ENCODE data around the gene SNX11.

Gene SNX11

GRCh38 chr17:48162306-48162934 lies 54.9 kb downstream of the SNX11 start:
- DNase-seq (ENCODE audit: low read depth in 2 of 2) = no peak

GRCh38 chr17:48162946-48163506 lies 55.5 kb downstream of the SNX11 start:
- no peak for DNase-seq (ENCODE audit: low read depth in 2 of 2)

- DNase-seq (ENCODE audit: low read depth in 2 of 2) = no peak
Measured at GRCh38 chr17:48163809-48164208, 56.2 kb downstream of the SNX11 start.

- DNase-seq (ENCODE audit: low read depth in 2 of 2) = no peak
Measured at GRCh38 chr17:48169926-48170325, 62.4 kb downstream of the SNX11 start.

Data from stimulated activated CD8-positive, alpha-beta memory T cell treated with anti-CD3 and anti-CD28 coated beads, Interleukin-15, amount 100 ng/mL, for 4 hours (primary cell).